Stimulated activated CD4-positive, alpha-beta T cell treated with anti-CD3 and anti-CD28 coated beads, TNF-alpha, amount 100 ng/mL, for 1 hour (primary cell): ENCODE data around the gene TFCP2L1.

Source experiments
- DNase-seq, 3 donors: peaks; one replicate each; pipeline ENCODE4 v3.0.0-alpha.2; 2020; ENCODE audit warnings: low read depth in 3 of 3, low spot score in 1 of 3

Gene TFCP2L1

DNA sequence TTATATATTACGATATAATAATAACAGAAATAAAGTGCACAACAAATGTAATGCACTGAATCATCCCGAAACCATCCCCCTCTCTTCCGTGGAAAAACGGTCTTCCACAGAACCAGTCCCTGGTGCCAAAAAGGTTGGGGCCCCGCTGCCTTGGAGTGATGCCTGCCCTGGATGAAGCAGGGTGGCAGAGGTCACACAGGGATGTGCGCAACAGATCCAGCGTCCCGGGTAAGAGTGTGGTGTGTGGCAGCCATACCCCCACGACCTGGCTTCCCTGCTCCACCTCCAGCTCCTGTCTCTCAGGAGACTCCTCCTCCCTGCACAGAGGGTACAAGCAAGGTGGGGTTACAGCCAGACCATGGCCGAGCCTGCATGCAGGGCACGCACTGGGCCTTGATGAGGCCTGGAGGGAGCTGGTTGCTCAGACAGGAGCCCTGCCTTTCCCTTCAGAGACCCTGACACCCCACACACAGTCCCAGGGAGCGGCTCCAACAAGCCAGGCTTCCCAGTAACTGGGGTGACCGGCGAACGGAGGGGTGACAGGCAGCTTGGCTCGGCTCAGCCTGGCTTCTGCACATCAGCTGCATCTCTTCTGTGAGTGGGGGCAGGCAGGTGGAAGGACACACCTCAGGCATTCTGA lies 41.1 kb downstream of the TFCP2L1 start:
- no peak for DNase-seq

DNA sequence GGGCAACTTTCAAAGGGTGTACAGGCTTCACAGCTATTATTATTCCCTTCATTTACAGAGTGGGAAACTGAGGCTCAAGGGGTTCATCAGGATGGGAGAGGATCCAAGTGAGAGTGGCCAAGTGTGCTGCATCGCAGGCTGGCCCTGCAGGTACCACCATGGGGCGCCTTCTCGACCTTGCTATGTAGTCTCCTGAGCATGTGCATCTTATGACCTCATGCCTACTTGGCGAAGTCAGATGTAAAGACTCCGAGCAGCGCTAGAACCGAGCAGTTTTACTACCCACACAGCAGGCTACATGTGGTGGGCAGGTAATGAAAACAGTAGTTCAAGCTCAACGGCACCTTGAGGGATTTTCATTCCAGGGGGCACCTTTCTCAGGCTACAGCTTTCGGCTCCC lies 42.0 kb downstream of the TFCP2L1 start:
- no peak for DNase-seq

DNA sequence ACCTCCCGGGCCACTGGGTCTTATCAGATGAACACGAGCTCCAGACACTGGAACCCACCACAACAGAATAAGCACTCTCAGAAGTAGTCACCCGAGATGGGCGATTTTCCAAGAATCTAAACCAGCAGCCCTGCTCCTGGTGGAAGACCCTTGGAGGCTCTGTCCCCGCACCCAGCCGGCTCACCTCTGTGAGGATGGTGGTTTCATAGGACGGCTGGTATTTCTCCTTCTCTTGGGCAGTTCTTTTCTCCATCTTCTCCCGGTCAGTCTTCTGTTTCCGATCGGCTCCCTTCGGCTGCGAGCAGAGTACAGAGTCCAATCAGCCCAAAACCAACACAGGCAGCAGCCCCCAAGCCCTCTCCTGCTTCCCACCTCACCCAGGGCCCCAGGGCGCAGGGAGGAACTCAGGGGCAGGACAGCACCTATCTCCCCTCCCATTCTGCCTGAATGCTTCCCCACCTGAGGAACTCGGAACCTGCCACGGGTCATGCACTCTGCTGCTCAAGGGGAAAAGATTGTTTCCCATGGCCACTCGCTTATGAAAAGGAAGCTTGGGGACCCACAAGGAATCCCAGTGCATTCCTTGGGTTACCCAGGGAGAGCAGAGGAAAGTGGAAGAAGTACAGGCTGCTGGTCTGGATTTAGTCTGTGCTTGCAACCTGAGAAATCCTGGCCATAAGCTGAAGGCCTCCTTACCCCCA lies 42.7 kb downstream of the TFCP2L1 start:
- no peak for DNase-seq

DNA sequence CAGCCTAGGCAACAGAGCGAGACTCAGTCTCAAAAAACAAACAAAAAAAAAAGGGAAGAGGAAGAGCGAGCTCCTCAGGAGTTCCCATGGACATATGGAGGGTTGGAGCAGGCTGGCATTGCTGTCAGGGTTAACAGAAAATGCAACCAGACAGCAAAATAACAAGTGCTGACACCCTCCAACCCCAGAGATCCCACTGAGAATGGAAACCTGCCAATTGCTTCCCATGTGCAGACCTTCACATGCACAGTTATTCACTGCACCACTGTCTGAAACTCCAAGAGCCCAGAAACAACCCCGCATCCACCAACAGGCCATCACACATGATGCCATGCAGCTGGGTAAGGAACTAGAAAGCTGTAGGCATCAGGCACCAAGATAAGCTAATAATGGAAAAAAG lies 43.5 kb downstream of the TFCP2L1 start:
- DNase-seq: no peak

DNA sequence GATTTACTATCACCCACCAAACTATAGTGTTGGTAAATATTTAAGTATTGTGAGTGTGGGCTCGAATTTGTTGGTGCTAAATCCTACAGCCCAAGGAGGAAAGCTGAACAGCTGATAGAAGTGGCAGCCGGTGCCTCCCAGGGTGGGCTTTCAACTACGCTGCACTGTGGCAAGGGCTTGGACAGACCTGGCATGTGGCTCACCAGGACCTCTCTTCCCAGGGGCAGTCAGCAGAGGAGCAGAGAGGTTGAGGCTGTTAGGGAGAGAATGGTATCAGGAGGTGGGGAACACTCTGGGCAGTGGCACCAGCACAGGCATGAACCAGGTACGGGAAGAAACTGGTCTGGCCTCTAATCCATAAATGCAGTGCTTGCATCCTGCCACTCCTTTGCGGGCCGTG lies 44.6 kb downstream of the TFCP2L1 start:
- no peak for DNase-seq

DNA sequence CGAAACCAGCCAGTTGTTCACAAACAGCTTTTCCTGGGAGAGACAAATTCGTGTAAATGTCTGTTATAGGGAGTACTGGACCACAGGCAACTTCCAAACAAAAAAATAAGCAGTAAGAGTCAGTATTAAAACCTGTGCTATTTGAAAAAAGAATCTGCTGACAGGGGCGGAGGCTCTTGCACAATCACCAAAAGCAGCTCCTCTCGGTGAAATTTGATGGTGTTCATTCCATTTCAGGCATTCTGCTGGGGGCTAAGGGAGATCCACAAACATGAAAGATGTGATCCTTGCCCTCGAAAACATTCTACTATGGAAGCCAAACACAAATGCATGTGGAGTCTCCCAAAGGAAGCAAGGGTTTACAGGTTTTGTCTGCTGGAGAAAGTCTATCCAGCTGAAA lies 45.0 kb downstream of the TFCP2L1 start:
- no peak for DNase-seq

DNA sequence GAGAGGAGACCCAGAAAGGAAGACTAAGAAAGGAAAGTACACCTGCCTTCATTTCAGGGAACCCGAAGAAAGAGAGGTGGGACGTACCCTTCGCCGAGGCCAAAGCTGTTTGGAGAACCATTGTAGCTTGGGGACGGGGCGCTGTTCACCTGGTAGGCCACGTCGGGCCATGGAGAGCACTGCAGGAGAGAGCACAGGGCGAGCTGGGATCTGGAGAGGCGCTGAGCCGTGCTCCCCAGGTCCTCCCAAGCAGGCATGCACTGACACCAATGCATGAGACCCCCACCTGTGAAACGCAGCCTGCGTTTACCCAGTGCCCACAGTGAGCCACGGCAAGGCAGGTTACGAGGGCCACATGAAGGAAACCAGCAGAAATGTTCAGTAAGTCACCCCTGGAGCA lies 45.5 kb downstream of the TFCP2L1 start:
- DNase-seq: no peak

DNA sequence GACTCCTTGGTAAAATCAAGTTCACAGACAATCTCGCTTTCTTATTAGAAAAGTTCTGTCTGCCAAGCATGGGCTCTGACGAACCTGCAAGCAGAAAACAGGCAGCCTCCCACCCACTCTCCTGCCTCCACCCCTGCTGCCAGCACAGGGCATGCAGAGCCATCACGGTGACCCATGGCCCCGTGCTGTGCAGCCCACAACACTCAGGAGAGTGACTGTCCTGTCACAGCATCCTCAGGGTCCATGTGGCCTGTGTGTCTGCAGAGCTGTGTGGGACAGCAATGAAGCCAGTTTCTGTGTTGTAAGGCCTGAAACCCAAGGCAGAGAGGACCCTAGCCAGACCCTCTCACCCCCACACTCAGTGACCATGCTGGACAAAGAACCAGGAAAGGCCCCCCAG lies 46.2 kb downstream of the TFCP2L1 start:
- no peak for DNase-seq

DNA sequence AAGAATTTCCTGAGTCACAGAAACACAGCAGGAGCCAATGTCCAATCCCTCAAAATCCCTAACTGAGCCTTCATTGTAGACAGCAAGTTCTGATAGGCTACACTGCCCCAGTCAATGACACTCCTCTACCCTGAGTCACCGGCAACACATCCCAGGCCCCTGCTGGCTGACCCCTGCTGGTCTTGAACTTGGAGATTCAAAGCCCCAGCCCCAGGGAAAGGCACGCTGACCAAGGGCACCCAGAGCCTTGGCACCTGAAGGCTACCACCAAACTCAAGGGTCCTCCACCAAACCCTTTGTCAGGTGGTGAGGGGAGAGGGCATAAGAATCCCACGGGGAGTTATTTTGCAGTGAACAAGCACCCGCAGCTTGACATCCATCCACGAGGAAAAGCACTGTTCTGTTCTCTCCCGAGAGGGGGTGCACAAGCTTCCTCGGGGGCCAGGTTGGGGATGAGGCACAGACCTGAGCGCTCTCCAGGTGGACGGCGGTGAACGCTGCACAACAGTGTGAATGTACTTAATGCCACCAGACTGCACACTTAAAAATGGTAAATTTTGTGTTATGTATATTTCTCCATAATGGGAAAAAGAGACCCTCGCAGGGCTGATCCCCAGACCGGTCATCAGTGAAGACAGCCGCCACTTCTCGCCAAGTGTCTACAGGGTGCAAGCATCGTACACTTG lies 46.9 kb downstream of the TFCP2L1 start:
- no peak for DNase-seq

DNA sequence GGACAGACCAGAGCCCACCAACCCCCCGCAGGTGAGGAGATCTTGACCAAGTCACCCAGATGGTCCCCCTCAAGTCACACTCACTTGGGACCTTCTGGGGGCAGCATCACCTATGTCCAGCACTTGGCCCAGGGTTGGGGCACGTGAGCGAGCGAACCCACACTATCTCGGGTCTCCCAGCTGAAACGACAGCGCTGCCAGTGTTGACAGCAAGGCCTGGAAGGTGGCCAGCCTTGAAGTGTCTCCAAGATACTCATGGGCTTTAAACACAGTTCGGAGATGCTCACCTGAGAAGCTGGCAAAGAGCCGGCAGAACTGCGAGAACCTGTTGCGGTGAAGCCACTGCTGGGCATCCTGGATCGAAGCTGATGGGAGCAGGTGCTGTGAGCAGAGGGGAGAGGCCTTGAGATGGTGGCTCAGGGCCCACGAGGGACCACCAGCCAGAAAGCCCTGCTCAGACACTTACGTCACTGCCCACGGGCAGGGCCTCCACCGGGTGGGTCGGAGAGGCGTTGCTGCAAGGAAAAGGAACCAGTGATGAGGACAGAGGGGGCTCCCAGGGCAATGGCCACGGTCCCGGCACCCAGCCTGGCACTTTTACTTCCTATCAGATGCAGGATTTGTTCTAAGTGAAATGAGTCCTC lies 47.5 kb downstream of the TFCP2L1 start:
- DNase-seq: no peak

DNA sequence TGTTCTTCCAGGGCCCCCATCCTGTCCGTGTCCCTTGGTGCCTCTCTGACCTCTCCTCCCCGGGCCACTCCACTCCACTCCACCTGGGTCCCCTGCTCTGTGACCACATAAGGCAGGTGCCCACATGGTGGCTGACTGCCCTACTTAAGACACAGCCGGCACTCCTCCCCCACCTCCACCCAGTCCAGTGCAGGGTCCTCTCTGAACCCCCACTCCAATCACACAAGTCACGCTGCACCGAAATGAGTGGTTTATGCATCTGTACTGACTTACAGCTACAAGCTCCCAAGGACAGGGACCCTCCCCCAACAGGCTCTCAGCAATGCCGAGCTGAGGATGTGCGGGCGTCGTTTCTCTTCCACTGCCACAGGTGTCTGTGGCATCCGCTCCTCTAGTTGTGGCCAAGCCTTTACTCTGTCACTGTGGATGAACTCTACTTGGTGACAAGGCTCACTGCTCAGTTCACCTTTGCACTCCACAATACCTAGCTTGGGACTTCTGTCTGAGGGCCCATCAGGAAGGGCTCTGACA lies 48.3 kb downstream of the TFCP2L1 start:
- DNase-seq: no peak

DNA sequence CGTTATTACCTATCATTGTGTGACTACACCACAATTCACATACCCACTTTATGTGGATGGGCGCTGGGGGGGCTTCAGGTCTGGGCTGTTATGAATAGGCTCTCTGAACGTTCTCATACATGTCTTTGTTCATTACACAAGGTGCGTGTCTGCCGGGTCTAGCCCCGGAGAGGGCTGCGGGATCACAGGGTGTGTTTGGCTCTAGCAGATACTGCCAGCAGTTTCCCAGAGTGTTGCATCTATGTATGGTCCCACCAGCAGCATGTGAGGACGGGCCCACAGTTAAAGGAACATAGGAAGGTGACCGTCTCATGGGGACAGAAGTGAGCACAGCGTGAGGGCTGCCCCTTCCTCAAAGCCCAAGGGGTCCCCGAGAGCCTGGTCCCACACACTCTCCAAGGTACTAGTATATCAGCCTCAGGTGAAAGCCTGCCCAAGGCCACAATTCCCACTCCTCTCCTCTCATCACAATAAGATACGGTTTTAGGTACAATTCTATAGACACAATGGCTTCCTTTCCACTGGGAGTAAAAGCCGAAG lies 48.8 kb downstream of the TFCP2L1 start:
- DNase-seq: no peak

DNA sequence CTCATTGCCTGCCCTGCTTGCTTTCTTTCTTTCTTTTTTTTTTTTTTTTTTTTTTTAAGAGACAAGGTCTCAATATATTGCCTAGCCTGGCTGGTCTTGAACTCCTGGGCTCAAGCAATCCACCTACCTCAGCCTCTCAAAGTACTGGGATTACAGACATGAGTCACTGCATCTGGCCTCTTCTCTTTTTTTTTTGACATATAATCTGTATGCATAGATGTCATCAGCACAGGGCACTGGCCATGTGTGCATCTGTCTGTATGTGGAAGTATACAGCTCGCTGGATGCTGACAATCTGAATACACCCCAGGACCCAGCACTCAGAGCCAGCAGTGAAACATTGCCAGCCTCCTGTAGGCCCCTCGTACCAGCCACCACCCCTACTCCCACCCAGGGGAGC lies 49.5 kb downstream of the TFCP2L1 start:
- DNase-seq: no peak

DNA sequence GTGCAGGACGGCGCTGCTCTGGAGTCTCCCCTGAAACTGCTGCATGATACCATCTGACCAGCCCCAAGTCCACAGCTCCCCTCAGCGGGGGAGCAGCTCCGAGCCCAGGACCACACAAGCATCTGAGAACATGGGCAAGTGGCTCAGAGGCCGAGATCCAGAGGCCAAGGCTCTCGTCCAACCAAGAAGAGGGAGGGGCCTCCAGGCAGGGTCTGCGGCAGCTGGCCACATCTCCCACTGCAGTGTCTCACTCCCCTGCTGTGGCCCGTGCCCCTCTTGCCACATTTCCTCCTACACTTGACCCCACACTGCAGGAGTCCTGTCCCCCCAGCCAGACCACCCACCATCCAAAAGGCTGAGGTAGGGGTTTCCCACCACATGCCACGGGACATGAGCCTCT lies 50.2 kb downstream of the TFCP2L1 start:
- DNase-seq: no peak

DNA sequence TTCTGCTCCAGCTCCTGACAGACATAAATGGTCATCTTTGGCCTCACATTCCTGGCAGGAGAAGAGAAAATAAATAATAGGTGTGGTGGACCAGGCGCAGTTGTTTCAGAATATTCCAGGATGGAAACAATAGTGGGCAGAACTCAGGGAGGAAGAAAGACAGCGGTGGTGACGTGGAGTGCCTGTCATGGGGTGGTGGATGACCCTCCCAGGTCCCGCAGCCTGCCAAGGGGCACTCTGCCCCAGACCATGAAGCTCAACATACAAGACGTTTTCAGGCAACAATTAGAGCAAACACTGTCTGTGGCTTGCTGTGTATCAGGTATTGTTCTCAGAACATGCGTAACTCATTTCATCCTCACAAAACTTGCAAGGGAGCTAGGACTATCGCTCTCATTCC lies 50.9 kb downstream of the TFCP2L1 start:
- DNase-seq: no peak

DNA sequence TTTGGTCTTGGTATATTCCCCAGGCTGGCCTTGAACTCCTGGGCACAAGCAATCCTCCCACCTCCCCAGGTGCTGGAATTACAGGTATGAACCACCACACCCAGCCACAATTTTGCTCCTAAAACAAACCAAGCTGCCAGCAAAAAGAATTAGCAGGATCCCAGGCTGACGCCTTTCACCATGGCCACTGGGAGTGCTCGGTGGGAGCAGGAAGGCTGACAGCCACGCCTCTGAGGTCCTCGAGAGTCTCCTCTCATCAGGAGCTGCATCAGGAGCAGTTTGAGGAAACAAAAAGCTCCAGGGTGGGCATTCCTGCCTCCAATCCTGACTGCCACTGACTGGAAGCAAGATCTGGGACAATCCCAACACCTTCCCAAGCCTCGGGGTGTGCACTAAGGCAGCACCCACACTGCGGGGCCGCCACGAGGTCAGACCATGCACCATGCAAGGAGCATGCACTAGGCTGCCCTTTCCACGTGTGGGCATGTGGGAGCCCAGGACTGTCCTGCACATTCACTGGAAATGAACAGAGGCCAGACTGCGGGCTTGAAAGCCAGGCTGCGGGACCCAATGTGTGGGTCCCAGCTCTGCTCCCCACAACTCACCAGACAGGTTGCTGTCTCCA lies 51.4 kb downstream of the TFCP2L1 start:
- DNase-seq: no peak

DNA sequence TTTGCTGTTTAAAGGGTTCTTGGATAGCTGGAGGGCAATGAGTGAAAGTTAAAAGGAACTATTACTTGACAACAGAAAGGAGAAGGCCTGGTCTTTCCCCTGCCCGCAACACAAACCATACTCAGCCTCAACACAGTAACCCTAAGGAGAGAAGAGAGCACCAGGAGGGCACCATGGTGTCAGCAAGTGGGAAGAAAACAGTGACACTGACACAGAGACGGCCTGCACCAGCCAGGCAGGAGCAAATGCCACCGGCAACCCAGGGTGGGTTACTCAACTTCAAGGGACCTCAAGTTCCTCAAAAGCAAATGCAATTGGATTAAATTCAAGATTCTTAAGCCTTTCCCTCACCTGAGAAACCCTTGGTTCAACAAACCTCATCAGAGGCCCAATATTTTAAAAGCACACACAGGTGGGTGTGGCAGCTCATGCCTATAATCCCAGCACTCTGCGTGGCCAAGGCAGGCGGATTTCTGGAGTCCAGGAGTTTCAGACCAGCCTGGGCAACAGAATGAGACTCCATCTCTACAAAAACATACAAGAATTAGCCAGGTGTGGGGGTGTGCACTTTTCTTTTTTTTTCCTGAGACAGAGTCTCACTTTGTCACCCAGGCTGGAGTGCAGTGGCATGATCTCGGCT lies 52.3 kb downstream of the TFCP2L1 start:
- no peak for DNase-seq

DNA sequence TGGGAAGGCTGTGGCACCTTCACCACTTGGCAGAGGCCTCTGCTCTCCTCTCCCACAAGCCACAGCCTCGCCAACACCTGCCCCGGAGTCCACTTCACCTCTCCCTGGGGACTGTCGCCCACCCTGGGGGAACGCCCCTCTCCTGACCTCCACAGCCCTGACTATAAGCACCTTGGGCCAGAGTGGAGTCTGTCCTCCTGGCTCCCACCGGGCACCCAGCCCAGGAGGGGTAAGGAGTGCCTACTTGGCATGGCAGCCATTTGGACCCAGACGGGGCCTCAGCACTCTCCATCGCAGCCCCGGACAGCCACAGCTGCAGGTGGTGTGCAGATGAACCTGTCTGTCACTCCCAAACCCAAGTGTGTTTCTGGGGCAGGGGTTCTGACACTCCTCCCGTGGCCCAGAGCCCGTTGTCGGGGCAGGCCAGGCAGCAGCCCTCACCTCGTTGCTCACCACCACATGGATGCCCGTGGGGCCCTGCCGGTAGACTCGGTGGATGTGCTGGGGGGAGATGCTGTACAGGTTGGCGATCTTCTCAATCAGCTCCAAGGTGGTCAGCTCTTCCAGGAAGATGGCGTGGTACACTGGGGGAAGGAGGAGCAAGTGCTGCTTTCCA lies 53.5 kb downstream of the TFCP2L1 start:
- no peak for DNase-seq

DNA sequence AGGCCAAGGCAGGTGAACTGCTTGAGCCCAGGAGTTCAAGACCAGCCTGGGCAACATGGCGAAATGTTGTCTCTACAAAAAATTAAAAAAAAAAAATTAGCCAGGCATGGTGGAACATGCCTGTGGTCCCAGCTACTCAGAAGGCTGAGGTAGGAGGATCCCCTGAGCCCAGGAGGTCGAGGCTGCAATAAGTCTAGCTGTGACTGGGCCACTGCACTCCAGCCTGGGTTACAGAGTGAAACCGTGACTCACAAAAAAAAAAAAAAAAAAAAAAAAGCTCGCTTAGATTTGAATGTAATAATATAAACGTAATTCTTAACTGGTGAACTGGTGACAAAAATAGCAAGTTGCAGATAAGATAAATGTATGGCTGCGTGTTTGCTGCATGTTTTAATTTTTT lies 56.5 kb downstream of the TFCP2L1 start:
- no peak for DNase-seq
